Loucy (cell line): ENCODE results near the gene LEF1.

ENCODE experiments used
- EZH2phosphoT487 ChIP-seq: fragments of 200-600 bp; IDR thresholded peaks from 2 replicates; pipeline ENCODE4 v1.6.1; 2018; ENCODE audit warnings: antibody characterized with exemption, mild to moderate bottlenecking, moderate library complexity, borderline replicate concordance
- TF ChIP-seq, protein P1 (sequence below): fragments of 200-600 bp; sonication (generic); conservative IDR thresholded peaks from 2 replicates; pipeline ENCODE4 v1.5.1; 2014; ENCODE audit warnings: mild to moderate bottlenecking, antibody characterized with exemption, low read length

DNA sequence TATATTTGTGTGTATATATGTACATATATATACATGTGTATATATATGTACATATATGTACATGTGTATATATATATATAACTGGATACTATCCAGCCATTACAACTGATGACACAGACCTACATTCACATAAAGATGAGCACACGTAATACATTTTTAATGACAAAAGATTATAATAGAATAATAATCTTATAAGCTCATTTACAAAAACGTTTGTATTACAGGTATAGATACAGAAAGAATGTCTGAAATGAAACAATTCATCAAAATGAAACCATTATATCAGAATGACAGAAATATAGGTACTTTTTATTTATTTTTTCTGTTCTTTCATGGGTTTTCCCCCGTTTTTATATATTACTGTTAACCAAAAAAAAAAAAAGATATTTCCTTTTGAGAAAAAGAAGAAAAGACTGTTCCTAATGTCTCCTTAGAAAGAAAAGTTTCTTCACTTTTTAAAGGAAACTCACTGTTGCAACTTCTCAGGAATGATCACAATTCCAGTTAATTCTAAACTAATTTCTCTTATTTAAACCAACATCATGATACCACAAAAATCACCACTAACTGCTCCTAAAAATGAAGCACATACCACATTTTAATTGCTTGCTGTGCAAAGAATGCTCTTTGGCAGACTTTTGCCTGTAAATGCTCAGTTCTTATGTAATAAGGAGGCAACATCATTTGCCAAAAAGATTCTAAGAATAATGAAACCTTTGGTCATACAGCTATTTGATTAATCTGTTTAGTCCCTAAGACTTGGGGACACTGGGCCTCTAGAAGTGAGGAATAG is 18.9 kb downstream of the LEF1 start:
- TF ChIP-seq, protein P1, sequence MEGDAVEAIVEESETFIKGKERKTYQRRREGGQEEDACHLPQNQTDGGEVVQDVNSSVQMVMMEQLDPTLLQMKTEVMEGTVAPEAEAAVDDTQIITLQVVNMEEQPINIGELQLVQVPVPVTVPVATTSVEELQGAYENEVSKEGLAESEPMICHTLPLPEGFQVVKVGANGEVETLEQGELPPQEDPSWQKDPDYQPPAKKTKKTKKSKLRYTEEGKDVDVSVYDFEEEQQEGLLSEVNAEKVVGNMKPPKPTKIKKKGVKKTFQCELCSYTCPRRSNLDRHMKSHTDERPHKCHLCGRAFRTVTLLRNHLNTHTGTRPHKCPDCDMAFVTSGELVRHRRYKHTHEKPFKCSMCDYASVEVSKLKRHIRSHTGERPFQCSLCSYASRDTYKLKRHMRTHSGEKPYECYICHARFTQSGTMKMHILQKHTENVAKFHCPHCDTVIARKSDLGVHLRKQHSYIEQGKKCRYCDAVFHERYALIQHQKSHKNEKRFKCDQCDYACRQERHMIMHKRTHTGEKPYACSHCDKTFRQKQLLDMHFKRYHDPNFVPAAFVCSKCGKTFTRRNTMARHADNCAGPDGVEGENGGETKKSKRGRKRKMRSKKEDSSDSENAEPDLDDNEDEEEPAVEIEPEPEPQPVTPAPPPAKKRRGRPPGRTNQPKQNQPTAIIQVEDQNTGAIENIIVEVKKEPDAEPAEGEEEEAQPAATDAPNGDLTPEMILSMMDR, result no peak
- TF ChIP-seq EZH2phosphoT487, result no peak
